ENCODE measurements around the gene SASS6. TPM values are rescaled to one million over a fixed set of nuclear protein-coding genes. Genes with fewer than 3 reads are reported as not detected.
A peak's percentile ranks its signal among the peaks of the same experiment; 100 is the strongest.

Gene SASS6, protein sequence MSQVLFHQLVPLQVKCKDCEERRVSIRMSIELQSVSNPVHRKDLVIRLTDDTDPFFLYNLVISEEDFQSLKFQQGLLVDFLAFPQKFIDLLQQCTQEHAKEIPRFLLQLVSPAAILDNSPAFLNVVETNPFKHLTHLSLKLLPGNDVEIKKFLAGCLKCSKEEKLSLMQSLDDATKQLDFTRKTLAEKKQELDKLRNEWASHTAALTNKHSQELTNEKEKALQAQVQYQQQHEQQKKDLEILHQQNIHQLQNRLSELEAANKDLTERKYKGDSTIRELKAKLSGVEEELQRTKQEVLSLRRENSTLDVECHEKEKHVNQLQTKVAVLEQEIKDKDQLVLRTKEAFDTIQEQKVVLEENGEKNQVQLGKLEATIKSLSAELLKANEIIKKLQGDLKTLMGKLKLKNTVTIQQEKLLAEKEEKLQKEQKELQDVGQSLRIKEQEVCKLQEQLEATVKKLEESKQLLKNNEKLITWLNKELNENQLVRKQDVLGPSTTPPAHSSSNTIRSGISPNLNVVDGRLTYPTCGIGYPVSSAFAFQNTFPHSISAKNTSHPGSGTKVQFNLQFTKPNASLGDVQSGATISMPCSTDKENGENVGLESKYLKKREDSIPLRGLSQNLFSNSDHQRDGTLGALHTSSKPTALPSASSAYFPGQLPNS
- polyA plus RNA-seq (ENCODE audit: insufficient read depth in 1 of 5, insufficient read length in 5 of 5, low replicate concordance in 1 of 5), result 10 to 100 TPM in 2 of 5 donors, 1 to 10 TPM in 3; 5.6 to 13.4 (median 9.7) TPM
- long read RNA-seq, donor 1, result 0 reads
- long read RNA-seq, donor 2, result 0 reads
- long read RNA-seq, donor 3, result 0 reads
- long read RNA-seq, donor 4, partial matches to known transcripts, result 0 of 1 reads
- long read RNA-seq, donor 4, other reads (novel, unspliced or antisense), result 0 of 1 reads
- long read RNA-seq, donor 5, partial matches to known transcripts, result 11 of 11 reads
- long read RNA-seq, donor 5, other reads (novel, unspliced or antisense), result 0 of 11 reads
- long read RNA-seq, donor 6, result 0 reads
- long read RNA-seq, donor 7, partial matches to known transcripts, result 106 of 112 reads
- long read RNA-seq, donor 7, other reads (novel, unspliced or antisense), result 6 of 112 reads
- long read RNA-seq, donor 8, result 0 reads

DNA sequence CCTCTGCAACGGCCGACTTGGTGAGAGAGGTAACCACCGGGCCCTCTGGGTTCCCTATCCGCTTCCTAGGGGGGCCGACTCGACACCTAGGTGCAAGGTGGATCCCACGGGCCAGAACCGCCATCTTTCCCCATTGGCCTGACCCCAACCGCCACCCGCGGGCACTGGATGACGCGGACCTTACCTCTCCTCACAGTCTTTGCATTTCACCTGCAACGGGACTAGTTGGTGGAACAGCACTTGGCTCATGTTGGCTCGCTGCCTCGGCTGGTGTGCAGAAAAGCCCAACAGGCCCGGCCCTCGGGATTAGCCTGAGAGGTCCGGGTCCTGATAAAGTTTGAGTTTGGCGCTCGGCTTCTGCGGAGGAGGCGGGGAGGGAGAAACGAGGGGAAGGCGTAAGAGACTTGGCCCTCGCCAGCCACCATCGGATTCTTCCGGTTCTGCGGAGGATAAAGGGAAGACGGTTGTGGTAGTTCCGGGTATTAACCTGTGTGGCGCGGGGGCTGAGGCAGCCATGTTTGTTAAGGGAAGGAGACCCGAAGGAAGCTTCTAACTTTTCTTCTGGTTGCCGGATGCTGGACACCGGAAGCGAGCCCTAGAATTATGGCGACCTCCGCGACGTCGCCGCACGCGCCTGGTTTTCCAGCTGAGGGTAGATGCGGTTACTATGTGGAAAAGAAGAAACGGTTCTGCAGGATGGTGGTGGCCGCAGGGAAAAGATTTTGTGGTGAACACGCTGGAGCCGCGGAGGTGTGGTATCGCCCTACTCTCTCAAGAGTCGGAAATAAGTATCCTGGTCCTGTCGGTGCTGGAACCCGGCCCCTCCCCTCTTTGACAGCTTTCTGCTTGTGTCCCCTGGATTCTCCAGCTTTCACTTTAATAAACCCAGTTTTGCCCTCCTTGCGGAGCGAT is at the start of gene SASS6, which contains the start of gene TRMT13:
Gene SASS6, minus strand, starts transcription at position 365 of the 912 bp plus-strand sequence. Its CDS starts 116 bp downstream, at position 249.
Gene TRMT13, plus strand, starts transcription at position 598 of the 912 bp plus-strand sequence. Its CDS starts 6 bp downstream, at position 604.
- peak; percentile 95 to 96 for DNase-seq

DNA sequence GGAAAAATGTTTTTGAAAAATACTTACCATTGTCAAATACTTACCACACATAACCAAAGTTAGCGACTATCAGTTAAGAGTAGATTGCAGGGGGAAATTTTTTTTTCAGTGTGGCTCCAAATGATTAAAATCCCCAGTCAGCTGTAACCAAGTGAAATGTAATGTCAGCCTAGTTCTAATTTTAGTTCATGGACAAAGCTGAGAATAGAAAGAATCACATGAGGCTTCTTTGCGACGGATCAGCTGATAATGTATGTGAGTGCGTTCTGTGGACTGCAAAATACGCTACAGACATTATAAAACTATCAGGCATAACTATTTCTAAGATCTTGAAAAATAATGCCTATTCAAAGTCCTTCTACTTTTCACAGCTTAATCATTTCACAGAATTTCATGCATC is 45.4 kb upstream of the SASS6 start, which contains the start of gene LRRC39:
Gene LRRC39, minus strand, starts transcription at position 166 of the 400 bp plus-strand sequence. CDS start 9,740 bp downstream, outside the sequence.
- no peak for DNase-seq

DNA sequence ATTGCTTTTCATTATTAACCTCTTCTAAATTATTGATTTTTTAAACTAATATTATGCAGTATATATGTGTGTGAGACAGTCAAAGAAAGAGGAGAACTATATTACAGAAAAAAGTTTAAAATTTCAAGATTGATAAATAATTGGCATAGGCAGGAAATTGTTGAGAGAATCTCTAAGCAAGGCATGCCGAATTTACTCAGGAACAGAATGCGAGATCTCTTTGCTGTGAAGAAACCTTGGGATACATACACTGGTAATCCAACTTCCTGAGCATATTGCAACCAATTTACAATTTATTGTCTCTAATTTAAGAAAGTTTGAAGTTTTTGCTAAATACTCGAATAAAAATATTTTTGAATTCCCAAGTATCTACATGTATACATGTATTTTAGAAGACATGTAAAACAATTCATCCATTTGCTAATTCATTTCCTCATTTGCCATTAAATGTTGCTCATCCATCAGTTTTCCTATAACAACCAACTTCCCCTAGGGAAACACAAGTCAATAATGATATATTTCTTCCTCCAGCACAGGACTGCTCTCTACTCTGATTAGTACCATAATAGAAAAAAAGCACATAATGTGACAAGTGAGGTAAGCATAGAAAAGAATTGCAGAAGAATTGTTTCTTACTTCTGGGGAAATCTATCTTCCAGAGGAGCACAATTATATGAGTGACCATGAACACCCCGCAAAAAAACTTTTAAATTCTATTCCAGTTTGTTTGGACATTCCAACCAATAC is 44.7 kb upstream of the SASS6 start:
- DNase-seq, result no peak

DNA sequence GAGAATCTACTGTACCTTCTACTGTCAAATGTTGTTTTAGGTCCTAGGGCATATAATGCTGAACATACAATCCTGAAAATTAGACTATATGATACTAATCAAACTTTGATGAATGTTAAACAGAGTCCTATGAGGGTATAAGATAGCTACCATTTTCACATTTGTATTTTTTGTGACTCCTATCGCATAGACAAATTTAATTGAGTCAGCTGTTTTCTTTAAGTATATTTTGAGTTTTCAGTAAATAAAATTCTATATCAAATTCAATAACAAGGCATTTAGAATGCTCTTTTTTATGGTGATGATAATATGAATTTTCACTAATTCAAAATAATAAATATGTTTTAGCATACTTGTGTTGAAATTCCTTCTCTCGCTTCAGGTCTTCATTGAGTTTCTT is 35.3 kb upstream of the SASS6 start:
- no peak for DNase-seq

DNA sequence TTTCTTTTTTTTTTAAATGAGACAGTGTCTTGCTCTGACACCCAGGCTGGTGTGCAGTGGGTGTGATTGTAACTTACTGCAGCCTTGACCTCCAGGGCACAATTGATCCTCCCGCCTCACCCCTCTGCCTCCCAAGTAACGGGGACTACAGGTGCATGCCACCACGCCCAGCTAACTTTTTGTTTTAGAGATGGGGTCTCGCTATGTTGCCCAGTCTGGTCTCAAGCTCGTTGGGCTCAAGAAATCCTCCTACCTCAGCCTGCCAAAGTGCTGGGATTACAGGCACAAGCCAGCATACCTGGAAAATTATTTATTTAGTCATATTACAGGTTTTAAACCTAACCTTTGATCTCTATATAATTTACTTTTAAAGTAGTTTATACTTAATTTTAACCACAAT is 32.0 kb upstream of the SASS6 start:
- DNase-seq, result no peak

DNA sequence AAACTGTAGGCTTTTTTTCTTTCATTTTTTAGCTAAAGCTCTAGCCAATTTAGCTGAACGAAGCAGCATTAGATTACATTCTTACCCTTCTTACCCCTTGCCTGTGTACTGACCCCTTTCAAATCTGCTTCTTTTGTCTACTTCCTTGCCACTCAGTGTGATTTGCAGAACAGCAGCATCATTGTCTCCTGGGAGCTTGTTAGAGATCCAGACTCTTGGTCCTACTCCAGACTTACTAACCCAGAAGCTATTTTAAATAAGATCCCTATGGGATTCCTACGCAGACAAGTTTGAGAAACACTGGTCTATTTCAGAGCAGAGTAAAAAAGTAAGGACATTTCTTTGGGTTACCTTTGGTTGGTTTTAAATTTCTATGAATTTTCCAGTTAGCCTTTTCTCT is 31.5 kb upstream of the SASS6 start:
- DNase-seq, result no peak

DNA sequence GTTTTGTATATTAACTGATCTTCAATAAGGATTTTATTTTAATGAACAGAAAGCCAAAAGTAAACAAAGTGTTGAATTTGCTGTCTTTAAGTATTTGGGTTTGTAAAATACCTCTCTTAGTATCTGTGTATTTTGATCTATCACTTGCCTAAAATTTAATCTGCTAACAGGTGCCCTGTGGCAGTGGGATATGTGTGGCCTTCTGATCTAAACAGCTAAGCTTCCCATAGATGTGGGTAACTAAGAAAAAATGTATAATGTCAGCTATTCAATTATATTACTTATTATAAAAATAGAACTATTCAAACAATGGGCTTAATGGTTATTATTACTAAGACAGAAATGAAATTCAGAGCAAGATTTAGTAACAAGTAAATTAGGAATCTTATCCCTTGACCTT is 30.2 kb upstream of the SASS6 start:
- no peak for DNase-seq

DNA sequence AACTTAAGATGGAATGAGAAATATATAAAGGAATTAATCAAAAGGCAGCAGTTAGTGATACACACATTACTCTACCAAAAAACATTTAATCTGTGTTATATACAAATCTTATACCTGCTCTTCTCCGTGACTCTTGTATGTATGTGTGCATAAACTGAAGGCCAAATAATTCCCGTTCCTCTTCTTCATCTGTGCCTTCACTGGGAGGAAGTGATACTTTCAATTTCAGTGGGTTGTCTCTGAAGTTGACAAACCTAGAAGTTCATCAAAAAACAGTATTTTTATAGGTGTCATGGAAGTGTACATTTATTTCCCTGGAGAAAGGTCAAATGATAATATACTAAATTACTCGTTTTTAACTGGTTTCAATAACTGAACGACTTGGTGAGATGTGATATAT is 19.5 kb upstream of the SASS6 start:
- no peak for DNase-seq

DNA sequence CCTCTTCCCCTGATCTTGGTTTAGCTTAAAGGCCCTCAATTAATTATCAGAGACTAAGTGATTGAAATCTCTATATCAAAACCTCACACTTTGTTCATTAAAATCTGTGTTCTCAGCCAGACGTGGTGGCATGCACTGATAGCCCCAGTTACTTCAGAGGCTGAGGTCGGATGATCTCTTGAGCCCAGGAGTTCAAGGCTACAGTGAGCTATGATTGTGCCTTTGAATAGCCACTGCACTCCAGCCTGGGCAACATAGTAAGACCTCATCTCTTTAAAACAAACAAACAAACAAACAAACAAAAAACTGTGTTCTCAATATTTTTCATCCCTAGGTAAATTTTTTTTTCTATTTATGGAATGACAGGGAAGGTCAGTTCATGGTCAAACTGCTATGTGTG is 18.9 kb upstream of the SASS6 start:
- no peak for DNase-seq

DNA sequence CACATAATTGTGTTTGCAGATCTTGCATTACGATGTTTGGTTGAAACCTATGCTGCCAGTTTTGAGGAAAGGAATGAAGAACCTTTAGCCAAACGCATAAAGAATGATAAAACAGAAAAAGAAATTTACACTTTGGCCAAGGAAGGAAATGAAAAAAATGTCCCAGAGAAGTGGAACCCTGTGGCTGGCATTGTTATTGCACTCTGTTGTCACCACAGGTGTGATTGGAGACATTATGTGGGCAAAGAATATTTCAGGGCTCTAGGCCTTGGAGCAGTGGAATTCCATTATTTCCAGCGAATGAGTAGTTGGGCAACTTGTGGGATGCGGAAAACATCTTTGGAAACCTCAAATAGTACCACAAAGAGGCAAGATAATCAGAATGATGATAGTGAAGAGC is 15.1 kb upstream of the SASS6 start:
- DNase-seq, result no peak

DNA sequence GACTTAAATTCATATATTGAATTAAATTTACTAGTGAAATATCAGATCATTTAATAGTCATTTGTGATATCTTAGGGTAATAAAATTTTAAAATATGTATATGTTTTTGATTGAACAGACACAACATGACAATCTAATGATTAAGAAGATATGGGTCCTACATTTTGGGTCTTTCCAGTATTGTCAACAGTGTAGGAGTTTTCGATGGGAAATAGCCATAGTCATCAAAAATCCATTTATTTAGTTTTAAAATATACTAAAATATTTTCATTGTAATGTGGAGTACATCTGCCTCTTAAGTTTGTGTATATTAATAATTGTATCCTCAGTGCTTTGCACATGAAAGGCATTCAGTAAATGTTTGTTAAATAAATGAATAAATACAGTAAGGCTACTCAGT is 14.2 kb upstream of the SASS6 start:
- no peak for DNase-seq

DNA sequence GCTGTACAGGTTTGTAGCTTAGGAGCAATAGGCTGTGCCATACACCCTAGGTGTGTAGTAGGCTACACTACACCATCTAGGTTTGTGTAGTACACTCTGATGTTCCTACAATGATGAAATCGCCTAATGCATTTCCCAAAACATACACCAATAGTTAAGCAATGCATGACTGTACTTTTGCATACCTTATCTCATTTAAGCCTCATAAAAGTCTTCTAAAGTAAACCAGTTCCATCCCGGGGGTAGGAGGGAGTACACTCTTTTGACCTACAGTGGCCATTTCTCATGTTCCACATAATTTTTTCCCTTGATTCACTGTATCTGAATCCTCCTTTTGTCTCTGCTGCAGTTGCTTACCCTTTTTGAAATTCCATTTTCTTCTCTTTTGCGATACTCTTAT is 12.4 kb upstream of the SASS6 start:
- no peak for DNase-seq

DNA sequence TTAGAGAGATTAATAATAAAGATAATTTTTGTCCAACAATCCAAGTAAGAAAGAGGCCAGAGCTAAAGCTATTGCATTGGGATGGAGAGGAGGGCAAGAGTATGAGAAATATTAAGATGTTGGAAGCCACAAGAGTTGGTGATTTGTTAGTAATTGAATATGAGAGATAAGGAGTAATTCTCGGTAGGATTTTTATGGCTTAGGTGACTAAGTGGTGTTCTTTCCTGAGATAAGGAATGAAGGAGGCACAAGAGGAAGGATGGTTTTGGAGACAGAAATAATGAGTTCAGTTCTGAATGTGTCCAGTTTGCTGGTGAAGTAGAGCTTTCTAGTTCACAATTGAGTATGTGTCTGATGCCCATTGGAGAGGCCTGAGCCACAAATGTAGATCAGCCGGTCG is 9.6 kb upstream of the SASS6 start:
- no peak for DNase-seq

DNA sequence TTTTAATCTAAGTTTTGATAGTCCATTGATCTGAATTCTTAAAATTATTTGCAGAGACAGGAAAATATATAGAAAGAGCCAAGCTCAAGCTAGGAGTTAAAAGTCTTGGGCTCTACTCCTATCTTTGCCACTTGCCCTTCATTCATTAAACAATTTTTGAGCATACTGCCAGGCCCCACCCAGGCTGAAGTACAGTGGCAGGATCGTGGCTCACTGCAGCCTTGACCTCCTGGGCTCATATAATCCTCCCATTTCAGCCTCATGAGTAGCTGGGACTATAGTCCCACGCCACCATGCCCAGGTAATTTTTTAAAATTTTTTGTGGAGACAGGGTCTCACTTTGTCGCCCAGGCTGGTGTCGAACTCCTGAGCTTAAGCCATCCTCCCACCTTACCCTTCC is 8.5 kb upstream of the SASS6 start:
- no peak for DNase-seq

DNA sequence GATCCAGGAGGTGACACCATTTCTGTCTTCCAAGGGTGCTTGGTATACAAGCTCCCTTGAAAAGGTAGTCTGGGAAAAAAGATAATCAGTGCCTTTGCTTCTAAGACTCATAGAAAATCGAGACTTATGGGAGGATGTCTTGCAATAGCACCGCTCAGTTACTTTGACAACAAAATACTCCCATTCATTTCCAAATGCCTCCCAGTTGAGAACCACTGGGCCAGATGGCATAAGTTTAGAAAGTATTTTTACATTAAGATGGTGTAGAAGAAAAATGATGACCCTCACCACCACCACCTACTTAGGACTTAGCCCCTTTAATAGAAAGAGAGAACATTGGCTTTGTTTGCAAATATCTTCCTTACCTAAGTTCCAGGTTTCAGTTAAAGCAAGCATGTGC is 4.9 kb upstream of the SASS6 start:
- DNase-seq, result no peak

DNA sequence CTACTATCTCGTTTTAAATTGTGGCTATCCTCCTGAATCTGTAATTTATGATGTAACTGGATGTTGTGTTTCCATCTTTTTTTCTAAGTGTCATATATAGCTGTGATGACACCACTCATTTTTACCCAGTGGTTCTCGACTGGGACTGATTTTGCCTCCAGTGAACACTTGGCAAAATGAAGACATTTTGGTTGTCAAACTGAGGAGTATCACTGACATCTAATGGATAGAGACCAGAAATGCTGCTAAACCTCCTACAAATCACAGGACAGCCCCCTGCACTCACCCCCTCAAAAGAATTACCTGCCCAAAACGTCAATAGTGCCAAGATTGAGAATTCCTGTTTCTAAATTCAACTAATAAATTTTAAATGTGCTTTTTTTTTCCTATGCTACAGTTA is 2.1 kb upstream of the SASS6 start:
- no peak for DNase-seq

DNA sequence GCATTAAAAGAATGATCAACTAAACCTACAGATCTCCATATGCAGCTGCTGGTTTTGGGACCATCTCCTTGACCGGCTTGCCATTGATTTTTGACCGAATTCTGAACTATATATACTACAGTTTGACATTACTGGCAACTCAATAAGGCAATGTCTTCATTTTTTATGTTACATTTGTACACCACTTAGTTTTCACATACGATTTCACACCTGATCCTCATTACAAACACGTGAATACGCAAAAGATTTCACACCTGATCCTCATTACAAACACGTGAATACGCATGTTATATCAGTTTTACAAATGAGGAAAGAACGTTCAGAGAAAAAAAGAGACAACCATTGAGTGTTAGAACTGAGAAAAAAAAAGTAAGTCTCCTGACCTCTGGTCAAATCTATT is 1.1 kb downstream of the SASS6 start:
- no peak for DNase-seq

DNA sequence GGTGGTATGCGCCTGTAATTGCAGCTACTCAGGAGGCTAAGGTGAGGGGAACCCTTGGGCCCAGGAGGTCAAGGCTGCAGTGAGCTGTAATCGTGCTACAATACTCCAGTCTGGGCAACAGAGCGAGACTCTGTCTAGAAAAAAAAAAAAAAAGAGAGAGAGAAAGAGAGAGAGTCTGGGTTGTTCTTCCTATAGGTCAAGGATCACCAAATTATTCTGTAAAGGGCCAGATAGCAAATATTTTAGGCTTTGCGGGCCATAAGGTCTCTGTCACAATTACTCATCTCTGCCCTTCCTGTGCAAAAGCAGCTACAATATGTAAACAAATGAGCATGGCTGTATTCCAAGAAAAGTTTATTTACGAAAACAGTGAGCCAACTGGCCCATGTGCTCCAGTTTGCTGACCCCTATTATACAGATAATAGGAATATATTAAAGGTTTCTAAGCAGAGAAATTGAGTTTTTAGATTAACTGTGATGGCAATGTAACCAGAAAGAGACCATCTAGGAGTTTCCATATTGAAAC is 2.1 kb downstream of the SASS6 start:
- no peak for DNase-seq

DNA sequence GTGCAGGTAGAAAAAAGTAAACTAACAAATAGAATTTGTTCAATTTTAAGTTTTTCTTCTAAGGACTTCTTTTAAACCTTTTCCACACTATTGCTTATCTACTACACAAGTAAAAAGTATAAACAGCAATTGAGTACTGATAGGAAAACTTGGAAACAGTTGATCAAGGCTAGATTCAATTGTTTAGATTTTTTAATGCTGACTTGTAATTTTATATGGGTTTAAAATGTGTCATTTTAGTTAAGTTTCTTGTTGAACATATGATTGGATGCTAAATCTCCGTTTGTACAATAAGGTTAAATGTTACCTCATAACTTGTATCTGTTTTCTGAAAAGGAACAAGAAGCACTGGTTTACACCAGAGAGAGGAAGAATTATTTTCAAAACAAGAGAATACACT is 5.5 kb downstream of the SASS6 start:
- no peak for DNase-seq

DNA sequence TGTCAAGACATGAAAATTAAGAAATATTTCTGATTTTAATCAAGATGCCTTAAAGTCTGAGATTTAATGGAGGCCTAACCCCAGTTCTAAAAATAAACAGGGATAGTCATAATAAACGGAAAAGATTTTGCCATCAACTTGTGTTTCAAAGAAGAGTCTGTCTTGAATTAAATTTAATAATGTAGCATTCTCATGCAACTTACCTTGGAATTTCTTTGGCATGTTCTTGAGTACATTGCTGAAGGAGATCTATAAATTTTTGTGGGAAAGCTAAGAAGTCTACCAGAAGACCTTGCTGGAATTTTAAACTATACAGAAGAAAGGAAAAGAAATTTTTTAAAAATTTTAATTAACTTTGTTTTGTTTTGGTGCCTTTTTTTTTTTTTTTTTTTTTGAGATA is 10.6 kb downstream of the SASS6 start:
- no peak for DNase-seq
